Activated naive CD4-positive, alpha-beta T cell (primary cell): Measurements from ENCODE around the gene PRPH2.
"Not testable (repeated sequence)": the region's sequence is repeated elsewhere in the genome, so short reads cannot be mapped to it uniquely, and the experiment has no call there.

Source experiments
- DNase-seq, 4 experiments: peaks; one replicate each; lab custom pipeline; 2025; lab: John Stamatoyannopoulos, UW

Gene PRPH2

DNA sequence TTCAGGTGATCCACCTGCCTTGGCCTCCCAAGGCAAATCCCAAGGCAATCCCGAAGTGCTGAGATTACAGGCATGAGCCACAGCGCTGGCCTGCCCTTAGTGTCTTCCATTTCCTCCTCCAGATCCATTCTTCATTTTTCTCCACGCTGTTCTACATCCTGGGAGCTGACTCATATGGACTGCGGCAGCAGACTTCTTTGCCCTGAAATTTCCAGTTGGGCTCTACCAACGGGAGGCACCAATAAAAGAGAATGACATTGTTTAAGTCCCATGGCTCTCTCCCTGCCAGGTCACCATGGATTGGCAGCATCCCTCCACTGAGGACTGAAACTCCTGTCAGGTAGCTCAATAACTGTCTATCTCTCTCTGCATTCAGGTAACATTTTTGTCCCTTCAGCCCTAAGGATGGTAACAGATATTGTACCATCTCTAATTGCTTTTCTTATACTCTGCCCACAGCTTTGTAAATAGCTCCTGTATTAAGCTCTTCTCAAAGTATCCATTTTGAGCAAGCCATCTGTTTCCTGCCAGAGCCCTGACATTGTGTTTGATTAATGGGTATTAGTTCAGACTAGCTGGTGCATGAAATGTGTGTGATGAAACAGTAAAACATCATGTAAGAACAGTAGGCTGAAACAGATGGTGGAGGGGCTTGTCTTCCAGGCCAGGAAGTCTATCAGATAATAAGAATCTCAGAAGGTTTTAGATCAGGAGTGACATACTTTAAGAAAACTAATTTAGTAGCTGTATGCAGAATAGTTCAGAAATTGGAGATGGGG, 19.9 kb upstream of the PRPH2 start:
- DNase-seq: no peak

DNA sequence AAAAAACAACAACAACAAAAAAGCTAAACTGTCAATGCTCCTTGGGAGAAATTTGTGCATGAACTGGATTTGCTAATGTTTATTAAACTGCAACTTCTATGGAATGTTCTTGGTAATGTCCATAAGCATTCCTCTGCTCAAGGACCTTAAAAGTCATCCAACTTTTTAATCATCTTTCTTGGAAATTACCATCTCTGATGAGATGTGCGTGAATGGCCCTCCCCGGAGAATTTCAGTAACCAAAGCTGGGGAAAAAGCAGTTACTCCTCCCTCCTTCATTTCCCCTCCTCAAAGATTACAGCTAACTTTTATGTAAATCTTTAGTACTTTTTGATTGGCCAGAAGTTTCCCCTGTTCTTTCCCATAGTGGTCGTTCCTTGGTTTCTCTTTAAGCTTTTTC, 18.3 kb upstream of the PRPH2 start:
- DNase-seq: no peak

DNA sequence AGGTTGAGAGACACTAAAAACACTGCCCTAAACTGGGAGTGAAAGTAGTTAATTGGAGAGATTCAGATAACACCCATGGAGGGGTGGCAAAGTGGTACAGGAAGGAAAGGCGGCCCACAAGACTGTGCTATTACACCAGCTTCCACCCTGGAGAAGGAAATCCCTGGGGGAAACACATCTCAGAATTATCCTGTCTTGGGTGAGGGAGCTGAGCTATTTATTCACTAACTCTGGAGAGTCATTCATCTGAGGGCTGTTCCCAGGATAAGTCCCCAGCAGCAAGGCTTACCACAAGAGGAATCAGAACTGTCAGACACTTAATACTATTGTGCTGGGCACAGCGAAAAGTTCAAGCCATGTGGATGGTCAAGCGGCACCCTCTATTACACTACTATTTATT, 13.6 kb upstream of the PRPH2 start:
- DNase-seq: no peak

DNA sequence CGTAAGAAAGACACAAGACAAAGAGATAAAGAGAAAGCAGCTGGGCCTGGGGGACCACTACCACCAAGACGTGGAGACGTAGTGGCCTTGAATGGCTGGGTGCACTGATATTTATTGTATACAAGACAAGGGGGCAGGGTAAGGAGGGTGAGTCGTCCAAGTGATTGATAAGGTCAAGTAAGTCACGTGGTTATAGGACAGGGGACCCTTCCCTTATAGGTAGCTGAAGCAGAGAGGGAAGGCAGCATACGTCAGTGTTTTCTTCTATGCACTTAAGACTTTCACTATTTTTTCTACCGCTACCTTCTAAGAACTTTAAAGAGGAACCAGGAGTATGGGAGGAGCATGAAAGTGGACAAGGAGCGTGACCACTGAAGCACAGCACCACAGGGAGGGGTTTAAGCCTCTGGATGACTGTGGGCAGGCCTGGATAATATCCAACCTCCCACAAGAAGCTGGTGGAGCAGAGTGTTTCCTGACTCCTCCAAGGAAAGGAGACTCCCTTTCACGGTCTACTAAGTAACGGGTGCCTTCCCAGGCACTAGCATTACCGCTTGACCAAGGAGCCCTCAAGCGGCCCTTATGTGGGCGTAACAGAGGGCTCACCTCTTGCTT, 11.6 kb upstream of the PRPH2 start:
- not testable (repeated sequence) for DNase-seq

DNA sequence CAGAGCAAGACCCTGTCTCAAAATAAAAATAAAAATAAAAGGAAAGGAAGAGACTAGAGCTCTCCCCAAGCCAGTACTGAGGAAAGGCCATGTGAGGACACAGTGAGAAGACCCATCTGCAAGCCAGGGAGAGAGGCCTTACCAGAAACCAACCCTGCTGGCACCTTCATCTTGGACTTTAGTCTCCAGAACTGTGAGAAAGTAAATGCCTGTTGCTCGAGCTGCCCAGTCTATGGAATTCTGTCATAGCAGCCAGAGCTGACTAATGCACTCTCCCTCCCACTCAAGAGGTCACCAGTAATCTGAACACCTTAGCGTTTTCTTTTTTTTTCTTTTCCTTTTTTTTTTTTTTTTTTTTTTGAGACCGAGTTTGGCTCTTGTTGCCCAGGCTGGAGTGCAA, 7.3 kb upstream of the PRPH2 start:
- DNase-seq: no peak

DNA sequence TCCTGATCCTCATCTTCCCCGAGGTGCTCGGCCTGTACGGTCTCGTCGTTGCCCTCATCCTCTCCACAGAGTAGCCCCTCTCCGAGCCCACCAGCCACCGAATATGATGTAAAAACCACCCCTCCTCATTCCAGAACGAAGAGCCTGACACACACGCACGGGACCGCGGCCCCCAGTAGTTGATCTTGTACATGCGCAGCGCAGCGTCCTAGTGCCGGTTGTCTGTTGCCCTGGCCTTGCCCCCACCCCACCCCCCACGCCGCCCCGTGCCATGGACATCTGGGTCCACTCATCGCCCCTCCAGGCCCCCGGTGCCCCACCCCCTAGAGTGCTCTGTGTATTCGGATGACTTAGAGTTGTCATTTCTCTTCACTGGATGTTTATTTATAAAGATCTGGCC, 5.2 kb upstream of the PRPH2 start:
- no peak for DNase-seq

DNA sequence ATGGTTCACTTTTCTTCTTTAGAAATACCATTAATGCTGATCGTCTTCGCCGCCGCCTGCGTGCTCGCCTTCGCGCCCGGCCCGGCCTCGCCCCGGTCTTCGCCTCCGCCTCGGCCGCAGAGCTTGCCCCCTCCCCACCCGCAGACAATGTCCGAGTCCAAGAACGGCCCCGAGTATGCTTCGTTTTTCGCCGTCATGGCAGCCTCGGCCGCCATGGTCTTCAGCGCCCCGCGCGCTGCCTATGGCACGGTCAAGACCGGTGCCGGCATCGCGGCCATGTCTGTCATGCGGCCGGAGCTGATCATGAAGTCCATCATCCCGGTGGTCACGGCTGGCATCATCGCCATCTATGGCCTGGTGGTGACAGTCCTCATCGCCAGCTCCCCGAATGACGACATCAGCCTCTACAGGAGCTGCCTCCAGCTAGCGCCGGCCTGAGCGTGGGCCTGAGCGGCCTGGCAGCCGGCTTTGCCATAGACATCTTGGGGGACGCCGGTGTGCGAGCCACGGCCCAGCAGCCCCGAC, 4.8 kb upstream of the PRPH2 start:
- no peak for DNase-seq

DNA sequence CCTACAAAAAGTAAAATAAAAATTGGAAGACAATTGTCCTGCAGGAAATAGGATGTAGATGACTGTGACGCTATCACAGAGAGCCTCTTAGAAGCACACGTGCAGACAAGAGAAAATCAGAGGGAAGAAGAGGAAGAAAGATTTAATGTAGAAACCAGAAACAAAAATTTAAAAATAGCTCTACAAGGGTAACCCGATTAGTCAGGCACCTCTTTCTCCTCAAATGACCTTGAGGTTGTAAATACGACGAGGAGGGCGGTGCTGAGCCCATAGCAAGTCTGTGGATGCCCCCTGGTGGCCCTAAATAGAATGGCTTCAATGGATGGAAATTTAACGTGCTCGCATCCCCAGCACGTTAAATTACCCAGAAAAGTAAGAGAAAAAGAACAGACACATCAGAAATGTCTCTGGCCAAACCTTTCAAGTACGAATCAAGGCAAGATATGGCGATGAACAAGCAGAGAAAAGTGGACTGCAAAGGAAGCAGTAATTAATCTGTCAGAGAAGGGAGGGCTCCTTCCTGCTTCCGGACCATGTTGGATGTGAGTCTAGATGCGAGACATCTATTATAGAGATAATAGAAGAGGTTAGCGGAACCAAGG, 4.2 kb upstream of the PRPH2 start:
- peak in 3 of 4 experiments; percentile 10 to 57 (median 35) for DNase-seq

DNA sequence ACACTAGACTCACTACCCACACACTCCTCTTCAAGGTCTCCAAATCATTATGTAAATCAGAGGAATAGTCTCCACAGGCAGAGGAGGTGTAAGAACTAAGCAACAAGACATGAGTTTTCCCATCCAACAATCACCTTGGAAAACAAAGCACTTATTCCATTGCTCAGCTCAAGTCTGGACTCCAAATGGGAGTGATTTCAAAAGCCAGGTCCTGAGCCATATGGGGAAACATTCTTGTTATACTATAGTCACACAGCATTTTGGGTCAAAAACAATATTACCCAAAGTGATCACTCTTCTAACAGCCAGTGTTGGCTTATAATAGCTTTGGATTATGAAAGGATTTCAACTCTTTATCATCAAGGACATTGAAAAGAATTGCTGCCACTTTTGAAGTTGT, 3.6 kb upstream of the PRPH2 start:
- no peak for DNase-seq

DNA sequence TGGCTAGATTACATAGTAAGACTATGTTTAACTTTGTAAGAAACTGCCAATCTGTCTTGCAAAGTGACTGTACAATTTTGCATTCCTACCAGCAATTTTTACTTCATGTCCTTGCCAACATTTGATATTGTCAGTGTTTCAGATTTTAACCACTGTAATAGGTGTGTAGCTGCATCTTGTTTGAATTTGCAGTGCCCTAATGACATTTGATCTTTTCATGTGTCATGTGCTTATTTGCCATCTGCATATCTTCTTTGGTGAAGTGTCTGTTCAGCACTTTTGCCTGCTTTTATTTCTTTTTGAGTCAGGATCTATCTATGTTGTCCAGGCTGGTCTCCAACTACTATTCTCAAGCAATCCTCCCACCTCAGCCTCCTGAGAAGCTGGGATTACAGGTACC, 2.4 kb upstream of the PRPH2 start:
- DNase-seq: no peak

DNA sequence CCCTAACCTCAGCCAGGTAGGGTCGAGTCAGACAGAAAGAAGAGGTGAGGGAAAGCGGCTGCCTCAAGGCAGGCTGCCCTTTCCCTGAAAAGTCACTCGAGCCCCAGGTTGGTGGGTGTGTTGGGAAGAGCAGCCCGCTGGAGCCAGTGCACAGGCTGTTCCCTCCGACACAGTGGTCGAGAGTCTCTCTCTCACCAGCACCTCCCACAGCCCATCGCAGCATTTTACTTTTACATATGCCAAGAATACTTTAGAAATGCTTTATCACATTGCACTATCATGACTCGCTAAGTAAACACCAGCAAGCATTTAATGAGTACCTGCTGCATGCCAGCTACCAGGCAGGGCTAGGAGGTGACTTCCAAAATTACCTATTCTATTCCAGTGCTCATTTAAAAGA, 1.7 kb downstream of the PRPH2 start:
- no peak for DNase-seq

DNA sequence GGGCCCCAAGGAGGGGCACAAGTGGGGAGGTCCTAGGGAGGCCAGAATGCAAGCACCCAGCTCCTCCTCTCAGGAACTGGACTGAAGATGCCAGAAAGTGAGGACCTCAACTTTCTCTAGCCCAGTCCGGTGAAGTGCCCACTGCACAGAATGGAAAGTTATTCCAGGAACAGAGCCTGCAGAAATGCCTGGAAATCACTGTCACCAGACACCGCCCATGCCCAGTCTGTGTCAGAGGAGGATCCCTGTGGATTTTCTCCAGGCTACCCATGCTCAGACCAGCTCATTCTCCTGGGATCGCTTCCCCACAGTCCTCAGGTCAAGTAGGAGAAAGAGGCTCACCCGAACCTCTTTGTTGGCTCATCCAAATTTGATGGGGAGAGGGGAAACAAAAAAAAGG, 6.5 kb downstream of the PRPH2 start:
- DNase-seq: no peak

DNA sequence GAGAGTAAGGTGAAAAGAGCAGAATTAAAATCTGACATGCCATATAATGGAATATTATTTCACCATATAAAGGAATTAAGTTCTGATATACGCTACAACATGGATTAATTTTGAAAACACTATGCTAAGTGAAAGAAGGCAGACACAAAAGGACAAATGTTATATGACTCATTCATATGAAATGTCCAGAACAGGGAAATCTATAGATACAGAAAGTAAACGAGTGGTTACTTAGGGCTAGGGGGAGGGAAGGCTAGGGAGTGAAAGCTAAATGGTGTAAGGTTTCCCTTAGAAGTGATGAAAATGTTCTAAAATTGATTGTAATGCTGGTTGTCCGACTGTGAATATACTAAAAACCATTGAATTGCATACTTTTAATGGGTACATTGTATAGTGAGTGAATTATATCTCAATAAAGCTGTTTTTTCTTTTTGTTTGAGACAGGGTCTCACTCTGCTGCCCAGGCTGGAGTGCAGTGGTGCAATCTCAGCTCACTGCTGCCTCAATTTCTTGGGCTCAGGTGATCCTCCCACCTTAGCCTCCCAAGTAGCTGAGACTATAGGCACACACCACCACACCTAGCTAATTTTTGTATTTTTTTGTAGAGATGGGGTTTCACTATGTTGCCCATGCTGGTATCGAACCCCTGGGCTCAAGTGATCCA, 8.2 kb downstream of the PRPH2 start:
- no peak for DNase-seq

DNA sequence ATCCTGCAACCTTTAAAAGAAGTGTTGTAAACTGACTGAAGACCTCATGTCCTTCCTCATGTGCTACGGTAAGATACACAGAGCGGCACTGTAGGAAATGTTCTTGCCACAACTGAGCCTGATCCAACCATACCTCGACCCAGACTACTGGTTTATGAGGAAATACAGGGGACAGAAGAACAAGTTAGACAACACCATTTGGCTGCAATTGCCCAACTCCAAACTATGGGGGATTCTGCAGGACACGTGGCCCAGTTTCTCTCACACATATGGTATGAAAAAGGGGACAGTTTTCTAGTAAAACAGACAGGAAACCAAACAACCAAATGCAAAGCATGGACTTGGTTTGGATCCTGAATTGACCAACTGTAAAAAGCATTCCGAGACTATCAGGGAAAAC, 10.5 kb downstream of the PRPH2 start:
- DNase-seq: no peak

DNA sequence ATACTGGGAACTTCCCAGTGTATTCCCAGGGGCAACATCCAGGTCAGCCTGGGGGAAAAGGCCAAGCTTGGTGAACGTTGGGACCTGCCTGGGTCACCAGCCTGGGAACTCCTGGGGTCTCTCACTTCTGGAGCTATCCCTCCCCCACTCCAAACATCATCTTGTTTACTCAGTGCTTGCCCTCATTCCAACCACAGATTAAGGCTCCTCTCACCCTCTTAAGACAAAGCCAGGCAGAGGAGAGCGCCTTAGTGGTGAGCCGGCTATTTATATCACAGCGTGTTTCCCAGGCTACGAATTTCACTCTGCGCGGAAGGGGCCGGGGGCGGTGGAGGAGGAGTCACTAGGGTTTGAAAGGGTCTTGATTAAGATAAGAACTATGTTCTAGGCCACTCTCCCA, 12.1 kb downstream of the PRPH2 start:
- DNase-seq: no peak

DNA sequence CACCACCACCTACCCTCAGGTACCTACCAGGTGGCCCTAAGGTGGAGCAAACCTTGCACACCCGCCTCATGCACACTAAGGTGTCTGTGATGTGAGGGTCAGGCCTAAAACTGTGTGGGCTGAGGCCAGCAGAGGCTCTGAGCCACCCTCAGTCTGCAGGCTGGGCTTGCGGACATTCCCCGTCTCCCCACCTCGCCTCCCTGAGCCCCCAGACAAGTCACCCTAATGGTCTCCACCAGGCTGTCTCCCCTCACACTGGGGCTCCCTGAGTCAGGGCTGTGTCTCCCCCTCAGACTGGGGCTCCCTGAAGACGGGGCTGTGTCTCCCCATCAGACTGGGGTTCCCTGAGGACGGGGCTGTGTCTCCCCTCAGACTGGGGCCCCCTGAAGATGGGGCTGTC, 12.5 kb downstream of the PRPH2 start:
- no peak for DNase-seq

DNA sequence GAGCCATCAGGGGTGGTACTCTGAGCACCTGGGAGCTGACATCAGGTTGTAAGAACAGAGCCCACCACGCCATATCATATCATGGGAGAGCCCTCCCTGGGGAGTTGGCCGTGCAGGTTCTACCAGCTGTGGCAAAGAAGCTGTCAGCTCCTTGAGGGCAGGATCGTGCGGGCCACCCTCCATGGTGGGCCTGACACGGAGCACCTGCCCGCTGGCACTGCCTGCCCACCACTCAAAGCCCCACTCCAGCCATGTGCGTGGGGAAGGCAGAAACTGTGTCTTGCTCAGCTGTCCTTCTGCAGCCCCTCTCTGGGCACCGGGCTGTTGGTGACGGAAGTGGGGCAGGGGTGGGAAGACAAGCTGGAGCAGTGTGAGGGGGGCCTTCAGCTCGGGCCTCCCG, 14.3 kb downstream of the PRPH2 start:
- DNase-seq: no peak

DNA sequence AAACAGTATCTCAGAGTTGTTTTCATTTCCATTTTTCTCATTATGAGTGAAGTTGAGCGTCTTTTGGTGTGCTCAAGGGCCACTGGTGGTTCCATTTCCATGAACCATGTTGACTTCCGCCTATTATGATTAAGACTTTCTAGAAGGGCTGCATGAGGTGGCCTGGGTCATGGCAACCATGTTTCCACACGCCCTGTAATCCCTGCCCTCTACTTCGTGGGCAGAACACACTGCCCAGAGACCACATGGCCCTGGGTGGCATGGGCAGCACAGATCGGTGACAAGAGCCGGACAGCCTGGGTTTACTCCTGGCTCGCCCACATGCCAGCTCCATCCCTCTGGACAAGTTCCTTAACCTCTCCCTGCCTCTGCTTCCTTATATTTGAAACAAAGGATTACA, 14.8 kb downstream of the PRPH2 start:
- no peak for DNase-seq

DNA sequence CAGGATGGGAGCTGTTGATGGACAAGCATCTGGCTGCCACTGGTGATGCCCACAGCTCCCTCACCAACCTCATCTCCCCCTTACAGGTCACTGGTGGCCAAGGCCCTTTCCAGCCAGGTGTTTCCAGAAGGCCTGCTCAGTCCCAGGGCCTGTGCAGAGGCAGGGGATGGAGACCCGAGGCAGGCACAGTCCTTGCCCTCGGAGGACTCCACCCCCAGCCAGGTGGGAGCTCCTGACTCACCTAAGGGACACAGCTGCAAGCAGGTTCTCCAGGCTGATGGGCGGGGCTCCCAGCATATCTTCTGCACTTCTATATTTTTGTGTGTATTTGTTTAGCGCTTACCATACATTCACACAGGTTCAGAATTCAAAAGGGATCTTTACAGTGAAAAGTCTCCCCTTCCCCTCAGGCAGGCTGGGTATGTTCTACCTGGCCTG, 17.4 kb downstream of the PRPH2 start:
- DNase-seq: no peak

DNA sequence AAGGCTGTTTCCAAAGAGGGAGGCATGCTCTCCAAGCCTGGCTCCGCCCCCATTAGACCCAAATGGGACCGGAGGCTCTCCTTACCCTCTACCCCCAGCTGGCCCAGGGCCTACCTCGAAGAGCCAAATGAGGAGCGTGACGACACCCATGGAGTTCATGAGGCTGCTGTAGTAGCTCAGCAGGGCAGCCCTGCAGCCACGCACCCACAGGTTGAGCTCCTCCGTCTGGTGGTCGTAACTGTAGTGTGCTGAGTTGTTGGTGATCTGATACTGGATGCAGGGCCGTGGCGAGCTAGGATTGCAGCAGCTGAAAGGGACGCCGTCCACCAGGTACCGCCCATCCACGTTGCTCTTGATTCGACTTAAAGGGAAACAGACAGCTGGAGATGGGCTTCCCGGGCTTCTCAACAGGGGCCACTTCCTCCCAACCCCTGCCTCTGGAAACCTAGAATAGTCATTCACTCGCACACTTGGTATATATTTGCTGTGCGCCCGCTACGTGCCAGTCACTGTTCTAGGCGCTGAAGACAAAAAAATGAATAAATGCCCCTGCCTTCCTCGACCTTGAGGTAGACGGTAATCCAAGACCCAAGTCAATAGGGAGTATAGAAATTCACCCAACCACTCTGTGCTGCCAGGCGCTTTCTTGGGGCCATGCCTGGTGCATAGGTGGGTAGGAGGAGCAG, 18.0 kb downstream of the PRPH2 start:
- DNase-seq: no peak

DNA sequence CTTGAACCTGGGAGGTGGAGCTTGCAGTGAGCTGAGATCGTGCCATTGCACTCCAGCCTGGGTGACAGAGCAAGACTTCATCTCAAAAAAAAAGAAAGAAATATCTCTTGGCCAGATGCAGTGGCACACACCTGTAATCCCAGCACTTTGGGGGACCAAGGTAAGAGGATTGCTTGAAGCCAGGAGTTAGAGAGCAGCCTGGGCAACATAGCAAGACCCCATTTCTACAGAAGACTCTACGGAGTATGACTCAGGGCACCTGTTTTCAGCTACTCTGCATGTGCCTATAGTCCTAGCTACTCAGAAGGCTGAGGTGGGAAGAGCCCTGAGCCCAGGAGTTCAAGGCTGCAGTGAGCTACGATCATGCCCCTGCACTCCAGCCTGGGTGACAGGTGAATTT, 19.6 kb downstream of the PRPH2 start:
- DNase-seq: not testable (repeated sequence)

DNA sequence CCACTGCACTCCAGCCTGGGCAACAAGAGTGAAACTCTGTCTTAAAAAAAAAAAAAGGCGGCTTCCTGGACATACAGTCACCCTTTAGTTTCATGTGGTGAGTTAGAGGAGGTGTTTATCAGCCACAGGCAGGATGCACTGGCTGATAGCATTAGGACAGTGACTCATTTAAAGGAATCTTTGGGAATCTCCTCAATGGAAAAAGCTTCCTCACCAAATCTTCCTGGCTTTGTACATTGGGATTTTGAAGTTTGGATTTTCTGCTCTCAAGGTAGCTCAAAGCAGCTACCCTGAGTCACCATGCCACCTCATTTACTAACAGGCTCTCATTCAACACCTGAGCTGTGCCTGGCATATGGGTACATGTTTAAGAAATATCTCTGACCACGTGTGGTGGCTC, 20.2 kb downstream of the PRPH2 start:
- DNase-seq: no peak
